ENCODE results near the gene KLK12.

The KLK12 gene

GRCh38 chr19:51029718-51030117 is 5.1 kb downstream of the KLK12 start:
- no peak overlapping the region for H2BK5ac ChIP-seq (ENCODE audit: low read depth, low read length, poor library complexity)
- no peak for DNase-seq
- H4K91ac ChIP-seq (ENCODE audit: low read depth, low read length): no peak overlapping the region
- no peaks in the 10 kb centered on the region for H3K27me3 ChIP-seq (ENCODE audit: insufficient read depth, low read length)
- no peak overlapping the region for H4K12ac ChIP-seq (ENCODE audit: low read depth, low read length)
- H3K4me3 ChIP-seq (ENCODE audit: low read depth, low read length): no peak overlapping the region
- H3K4me2 ChIP-seq (ENCODE audit: low read length): no peak overlapping the region
- no peak overlapping the region for H3K9ac ChIP-seq (ENCODE audit: low read length)
- H3K4me1 ChIP-seq (ENCODE audit: control insufficient read depth in 1 of 2, insufficient read depth in 2 of 2, low read length in 2 of 2): no peaks in the 10 kb centered on the region
- H3K23ac ChIP-seq (ENCODE audit: low read length): no peak overlapping the region
- no CpG with 5 or more reads among the region's 2 CpGs for WGBS (ENCODE audit: extremely low coverage, insufficient coverage, insufficient read length)
- no peaks in the 10 kb centered on the region for H3K36me3 ChIP-seq (ENCODE audit: control insufficient read depth in 1 of 2, insufficient read depth in 2 of 2, low read length in 2 of 2)
- H3K79me2 ChIP-seq (ENCODE audit: control insufficient read depth, insufficient read depth, low read length, poor library complexity): no peaks in the 10 kb centered on the region
- no peak overlapping the region for H2BK120ac ChIP-seq (ENCODE audit: insufficient read depth, low read length, poor library complexity)
- H3K27ac ChIP-seq (ENCODE audit: low read depth, low read length): no peak overlapping the region
- no peak overlapping the region for H3K14ac ChIP-seq (ENCODE audit: low read length)
- no peaks in the 10 kb centered on the region for H3K9me3 ChIP-seq (ENCODE audit: insufficient read depth, low read depth, low read length)
- H4K8ac ChIP-seq (ENCODE audit: low read depth, low read length): no peak overlapping the region
- no peak overlapping the region for H3K4ac ChIP-seq (ENCODE audit: low read depth, low read length)
- H2AFZ ChIP-seq (ENCODE audit: insufficient read depth, low read length, poor library complexity): no peak overlapping the region
- no peaks in the 10 kb centered on the region for H3K79me1 ChIP-seq (ENCODE audit: low read length)
- H2AK5ac ChIP-seq (ENCODE audit: low read length): no peak overlapping the region
- no peak overlapping the region for H3K18ac ChIP-seq (ENCODE audit: low read length)
- no peak overlapping the region for H2BK12ac ChIP-seq (ENCODE audit: low read length)

GRCh38 chr19:51027873-51028272 is 6.9 kb downstream of the KLK12 start:
- Histone ChIP-seq H2BK120ac (ENCODE audit: insufficient read depth, low read length, poor library complexity) (no peak overlapping the region), H3K14ac (ENCODE audit: low read length) (no peak overlapping the region), H3K23ac (ENCODE audit: low read length) (no peak overlapping the region), H3K36me3 (ENCODE audit: control insufficient read depth in 1 of 2, insufficient read depth in 2 of 2, low read length in 2 of 2) (no peaks in the 10 kb centered on the region), H2AFZ (ENCODE audit: insufficient read depth, low read length, poor library complexity) (no peak overlapping the region), H2BK5ac (ENCODE audit: low read depth, low read length, poor library complexity) (no peak overlapping the region), H3K27me3 (ENCODE audit: insufficient read depth, low read length) (no peaks in the 10 kb centered on the region), H2AK5ac (ENCODE audit: low read length) (no peak overlapping the region), H3K9me3 (ENCODE audit: insufficient read depth, low read depth, low read length) (no peaks in the 10 kb centered on the region), H3K79me1 (ENCODE audit: low read length) (no peaks in the 10 kb centered on the region), H3K79me2 (ENCODE audit: control insufficient read depth, insufficient read depth, low read length, poor library complexity) (no peaks in the 10 kb centered on the region), H4K91ac (ENCODE audit: low read depth, low read length) (no peak overlapping the region), H4K8ac (ENCODE audit: low read depth, low read length) (no peak overlapping the region), H3K4me2 (ENCODE audit: low read length) (no peak overlapping the region), H3K4me1 (ENCODE audit: control insufficient read depth in 1 of 2, insufficient read depth in 2 of 2, low read length in 2 of 2) (no peaks in the 10 kb centered on the region), H2BK12ac (ENCODE audit: low read length) (no peak overlapping the region), H3K4ac (ENCODE audit: low read depth, low read length) (no peak overlapping the region), H4K12ac (ENCODE audit: low read depth, low read length) (no peak overlapping the region), H3K27ac (ENCODE audit: low read depth, low read length) (no peak overlapping the region), H3K18ac (ENCODE audit: low read length) (no peak overlapping the region), H3K9ac (ENCODE audit: low read length) (no peak overlapping the region), H3K4me3 (ENCODE audit: low read depth, low read length) (no peak overlapping the region)
- no CpG with 5 or more reads among the region's 5 CpGs for WGBS (ENCODE audit: extremely low coverage, insufficient coverage, insufficient read length)
- DNase-seq: no peak

GRCh38 chr19:51027126-51027806 is 7.5 kb downstream of the KLK12 start:
- Histone ChIP-seq H3K79me1 (ENCODE audit: low read length) (no peaks in the 10 kb centered on the region), H2AFZ (ENCODE audit: insufficient read depth, low read length, poor library complexity) (no peak overlapping the region), H2BK12ac (ENCODE audit: low read length) (no peak overlapping the region), H3K79me2 (ENCODE audit: control insufficient read depth, insufficient read depth, low read length, poor library complexity) (no peaks in the 10 kb centered on the region), H3K4ac (ENCODE audit: low read depth, low read length) (no peak overlapping the region), H3K27ac (ENCODE audit: low read depth, low read length) (no peak overlapping the region), H4K91ac (ENCODE audit: low read depth, low read length) (no peak overlapping the region), H2BK5ac (ENCODE audit: low read depth, low read length, poor library complexity) (no peak overlapping the region), H3K36me3 (ENCODE audit: control insufficient read depth in 1 of 2, insufficient read depth in 2 of 2, low read length in 2 of 2) (no peaks in the 10 kb centered on the region), H4K8ac (ENCODE audit: low read depth, low read length) (no peak overlapping the region), H4K12ac (ENCODE audit: low read depth, low read length) (no peak overlapping the region), H3K18ac (ENCODE audit: low read length) (no peak overlapping the region), H3K9me3 (ENCODE audit: insufficient read depth, low read depth, low read length) (no peaks in the 10 kb centered on the region), H3K4me2 (ENCODE audit: low read length) (no peak overlapping the region), H3K4me1 (ENCODE audit: control insufficient read depth in 1 of 2, insufficient read depth in 2 of 2, low read length in 2 of 2) (no peaks in the 10 kb centered on the region), H3K4me3 (ENCODE audit: low read depth, low read length) (no peak overlapping the region), H3K14ac (ENCODE audit: low read length) (no peak overlapping the region), H3K27me3 (ENCODE audit: insufficient read depth, low read length) (no peaks in the 10 kb centered on the region), H3K23ac (ENCODE audit: low read length) (no peak overlapping the region), H2AK5ac (ENCODE audit: low read length) (no peak overlapping the region), H3K9ac (ENCODE audit: low read length) (peak overlapping the region; percentile 29), H2BK120ac (ENCODE audit: insufficient read depth, low read length, poor library complexity) (no peak overlapping the region)
- WGBS (ENCODE audit: extremely low coverage, insufficient coverage, insufficient read length): no CpG with 5 or more reads among the region's 14 CpGs
- DNase-seq: no peak

- no peak within 1 kb of the TSS for H2BK120ac ChIP-seq (ENCODE audit: insufficient read depth, low read length, poor library complexity)
- H3K4me3 ChIP-seq (ENCODE audit: low read depth, low read length): no peak within 1 kb of the TSS
- no peak within 1 kb of the TSS for H2AK5ac ChIP-seq (ENCODE audit: low read length)
- H3K79me1 ChIP-seq (ENCODE audit: low read length): no peaks in the 10 kb centered on the region
- H3K36me3 ChIP-seq (ENCODE audit: control insufficient read depth in 1 of 2, insufficient read depth in 2 of 2, low read length in 2 of 2): no peaks in the 10 kb centered on the region
- H2AFZ ChIP-seq (ENCODE audit: insufficient read depth, low read length, poor library complexity): no peak within 1 kb of the TSS
- H3K79me2 ChIP-seq (ENCODE audit: control insufficient read depth, insufficient read depth, low read length, poor library complexity): no peaks in the 10 kb centered on the region
- H3K27me3 ChIP-seq (ENCODE audit: insufficient read depth, low read length): no peaks in the 10 kb centered on the region
- no peak within 1 kb of the TSS for H2BK12ac ChIP-seq (ENCODE audit: low read length)
- WGBS (ENCODE audit: extremely low coverage, insufficient coverage, insufficient read length): no CpG with 5 or more reads among the region's 11 CpGs
- no peak within 1 kb of the TSS for H3K18ac ChIP-seq (ENCODE audit: low read length)
- DNase-seq: no peak
- no peak within 1 kb of the TSS for H3K4me2 ChIP-seq (ENCODE audit: low read length)
- H3K4me1 ChIP-seq (ENCODE audit: control insufficient read depth in 1 of 2, insufficient read depth in 2 of 2, low read length in 2 of 2): no peaks in the 10 kb centered on the region
- no peak within 1 kb of the TSS for H3K14ac ChIP-seq (ENCODE audit: low read length)
- peak within 1 kb of the TSS; percentile 29 for H3K9ac ChIP-seq (ENCODE audit: low read length)
- no peak within 1 kb of the TSS for H3K23ac ChIP-seq (ENCODE audit: low read length)
- no peak within 1 kb of the TSS for H4K12ac ChIP-seq (ENCODE audit: low read depth, low read length)
- no peaks in the 10 kb centered on the region for H3K9me3 ChIP-seq (ENCODE audit: insufficient read depth, low read depth, low read length)
- H3K27ac ChIP-seq (ENCODE audit: low read depth, low read length): no peak within 1 kb of the TSS
- no peak within 1 kb of the TSS for H3K4ac ChIP-seq (ENCODE audit: low read depth, low read length)
- no peak within 1 kb of the TSS for H4K8ac ChIP-seq (ENCODE audit: low read depth, low read length)
- no peak within 1 kb of the TSS for H4K91ac ChIP-seq (ENCODE audit: low read depth, low read length)
- H2BK5ac ChIP-seq (ENCODE audit: low read depth, low read length, poor library complexity): no peak within 1 kb of the TSS
Observed at GRCh38 chr19:51026554-51026831, 8.3 kb downstream of the KLK12 start, which contains the start of gene KLK11. Gene KLK11, minus strand, starts transcription at chr19:51026616. Its CDS starts 985 bp downstream, at chr19:51025631.

Data from trophoblast cell (in vitro differentiated cells and primary cell).